Adipocyte (in vitro differentiated cells): ENCODE measurements around the gene C4A.
"Not testable (repeated sequence)": the region's sequence is repeated elsewhere in the genome, so short reads cannot be mapped to it uniquely, and the experiment has no call there.

Experiments
- DNase-seq: peaks from one replicate; pipeline ENCODE4 v3.0.0-alpha.2; 2015; ENCODE audit warnings: low read depth
- H3K27me3 ChIP-seq: replicated peaks from 2 replicates; pipeline ENCODE4 v1.7.0; 2013; ENCODE audit warnings: mild to moderate bottlenecking, low read length, moderate library complexity; ENCODE audit not compliant: control insufficient read depth, insufficient read depth
- H3K36me3 ChIP-seq: 2 replicates; pipeline ENCODE4 v1.7.0; 2013; ENCODE audit warnings: low read length, mild to moderate bottlenecking, moderate library complexity; ENCODE audit not compliant: control insufficient read depth, insufficient read depth, severe bottlenecking
- H3K4me1 ChIP-seq: 2 replicates; pipeline ENCODE4 v1.7.0; 2013; ENCODE audit warnings: mild to moderate bottlenecking, low read length, moderate library complexity; ENCODE audit not compliant: control insufficient read depth, insufficient read depth
- H3K4me3 ChIP-seq: 2 replicates; pipeline ENCODE4 v1.7.0; 2013; ENCODE audit warnings: mild to moderate bottlenecking, low read length, moderate library complexity
- H3K9ac ChIP-seq: 2 replicates; pipeline ENCODE4 v1.7.0; 2013; ENCODE audit warnings: mild to moderate bottlenecking, low read length, moderate library complexity
- H3K9me3 ChIP-seq: 2 replicates; pipeline ENCODE4 v1.7.0; 2013; ENCODE audit warnings: mild to moderate bottlenecking, low read length, moderate library complexity; ENCODE audit not compliant: control insufficient read depth

Gene C4A

GRCh38 chr6:31981744-31982143 is at the start of gene C4A:
TSS of gene C4A (plus strand) at chr6:31982057. CDS start at chr6:31982108, 51 bp downstream.
- H3K9me3 ChIP-seq, DNase-seq, H3K4me1 ChIP-seq, H3K9ac ChIP-seq, H3K27me3 ChIP-seq, H3K4me3 ChIP-seq: not testable (repeated sequence)
- H3K36me3 ChIP-seq = peaks cover 12% of the 10 kb centered on the region

GRCh38 chr6:31932137-31932536 is 49.7 kb upstream of the C4A start:
- not testable (repeated sequence) for DNase-seq, H3K9ac ChIP-seq, H3K4me3 ChIP-seq

GRCh38 chr6:31933537-31933936 is 48.3 kb upstream of the C4A start:
- Histone ChIP-seq H3K36me3 (no peaks in the 10 kb centered on the region), H3K4me3 (no peak overlapping the region), H3K9ac (no peak overlapping the region), H3K27me3 (peaks cover 7% of the 10 kb centered on the region), H3K4me1 (no peaks in the 10 kb centered on the region), H3K9me3 (no peaks in the 10 kb centered on the region)
- no peak for DNase-seq

More at GRCh38 chr6:31932137-31932536, 49.7 kb upstream of the C4A start:
- peaks cover 12% of the 10 kb centered on the region for H3K4me1 ChIP-seq
- H3K36me3 ChIP-seq, H3K9me3 ChIP-seq, H3K27me3 ChIP-seq: not testable (repeated sequence)

- peaks cover 7% of the 10 kb centered on the region for H3K27me3 ChIP-seq
- DNase-seq = no peak
- no peaks in the 10 kb centered on the region for H3K36me3 ChIP-seq
- H3K4me1 ChIP-seq = no peaks in the 10 kb centered on the region
- no peak overlapping the region for H3K4me3 ChIP-seq
- H3K9ac ChIP-seq = no peak overlapping the region
- no peaks in the 10 kb centered on the region for H3K9me3 ChIP-seq
Observed at GRCh38 chr6:31935021-31935420, 46.8 kb upstream of the C4A start.

GRCh38 chr6:31935823-31936222 is 46.0 kb upstream of the C4A start:
- Histone ChIP-seq H3K4me3 (no peak overlapping the region), H3K9ac (no peak overlapping the region), H3K27me3 (peaks cover 7% of the 10 kb centered on the region), H3K9me3 (no peaks in the 10 kb centered on the region), H3K36me3 (no peaks in the 10 kb centered on the region), H3K4me1 (no peaks in the 10 kb centered on the region)
- no peak for DNase-seq

GRCh38 chr6:31940256-31940664 is 41.6 kb upstream of the C4A start:
- no peaks in the 10 kb centered on the region for H3K9me3 ChIP-seq
- H3K36me3 ChIP-seq = no peaks in the 10 kb centered on the region
- peak; percentile 48 for DNase-seq
- H3K4me1 ChIP-seq = peaks cover 9% of the 10 kb centered on the region
- no peak overlapping the region for H3K4me3 ChIP-seq
- H3K27me3 ChIP-seq = no peaks in the 10 kb centered on the region
- no peak overlapping the region for H3K9ac ChIP-seq

GRCh38 chr6:31943742-31944141 is 38.1 kb upstream of the C4A start:
- Histone ChIP-seq H3K4me1 (peaks cover 27% of the 10 kb centered on the region), H3K27me3 (no peaks in the 10 kb centered on the region), H3K36me3 (no peaks in the 10 kb centered on the region), H3K4me3 (no peak overlapping the region), H3K9ac (no peak overlapping the region), H3K9me3 (no peaks in the 10 kb centered on the region)
- DNase-seq = no peak

- Histone ChIP-seq H3K9me3 (no peaks in the 10 kb centered on the region), H3K4me3 (peak overlapping the region; percentile 63), H3K27me3 (no peaks in the 10 kb centered on the region), H3K4me1 (peaks cover 32% of the 10 kb centered on the region), H3K9ac (peak overlapping the region; percentile 39), H3K36me3 (no peaks in the 10 kb centered on the region)
- no peak for DNase-seq
Observed at GRCh38 chr6:31945154-31945506, 36.7 kb upstream of the C4A start.

GRCh38 chr6:31945507-31946369 is 36.1 kb upstream of the C4A start, which contains the start of gene CFB:
TSS of gene CFB (plus strand) at chr6:31946095. CDS start at chr6:31946222, 127 bp downstream.
- Histone ChIP-seq H3K4me3 (peak within 1 kb of the TSS; percentile 63), H3K27me3 (no peaks in the 10 kb centered on the region), H3K9ac (peak within 1 kb of the TSS; percentile 39), H3K4me1 (peaks cover 37% of the 10 kb centered on the region), H3K9me3 (no peaks in the 10 kb centered on the region), H3K36me3 (no peaks in the 10 kb centered on the region)
- DNase-seq = peak; percentile 90

GRCh38 chr6:31946370-31946885 is 35.4 kb upstream of the C4A start:
- DNase-seq = no peak
- peaks cover 4% of the 10 kb centered on the region for H3K36me3 ChIP-seq
- H3K27me3 ChIP-seq = no peaks in the 10 kb centered on the region
- peak overlapping the region; percentile 39 for H3K9ac ChIP-seq
- H3K4me1 ChIP-seq = peaks cover 39% of the 10 kb centered on the region
- no peaks in the 10 kb centered on the region for H3K9me3 ChIP-seq
- peak overlapping the region; percentile 63 for H3K4me3 ChIP-seq

- DNase-seq = no peak
- H3K27me3 ChIP-seq = no peaks in the 10 kb centered on the region
- H3K9me3 ChIP-seq = no peaks in the 10 kb centered on the region
- peaks cover 38% of the 10 kb centered on the region for H3K4me1 ChIP-seq
- peaks cover 11% of the 10 kb centered on the region for H3K36me3 ChIP-seq
- no peak overlapping the region for H3K9ac ChIP-seq
- no peak overlapping the region for H3K4me3 ChIP-seq
Observed at GRCh38 chr6:31947070-31947675, 34.7 kb upstream of the C4A start.
